A549 treated with DMSO at 1 μM for 4 hours (cell line): Measurements from ENCODE around the gene ELK3. TPM values are rescaled to one million over a fixed set of nuclear protein-coding genes. Genes with fewer than 3 reads are reported as not detected.

Experiments used
- total RNA-seq: library from RNA; stranded (reverse); fragments of 200-300 nt; extraction: Qiagen RNA extraction; gene quantifications from 5 replicates; pipeline ENCODE4 v1.2.3, GENCODE V29; 2022; ENCODE audit warnings: low read depth

Gene ELK3
- 48.8 to 62.0 TPM (median 60.8 TPM) in 5 replicates for total RNA-seq

DNA sequence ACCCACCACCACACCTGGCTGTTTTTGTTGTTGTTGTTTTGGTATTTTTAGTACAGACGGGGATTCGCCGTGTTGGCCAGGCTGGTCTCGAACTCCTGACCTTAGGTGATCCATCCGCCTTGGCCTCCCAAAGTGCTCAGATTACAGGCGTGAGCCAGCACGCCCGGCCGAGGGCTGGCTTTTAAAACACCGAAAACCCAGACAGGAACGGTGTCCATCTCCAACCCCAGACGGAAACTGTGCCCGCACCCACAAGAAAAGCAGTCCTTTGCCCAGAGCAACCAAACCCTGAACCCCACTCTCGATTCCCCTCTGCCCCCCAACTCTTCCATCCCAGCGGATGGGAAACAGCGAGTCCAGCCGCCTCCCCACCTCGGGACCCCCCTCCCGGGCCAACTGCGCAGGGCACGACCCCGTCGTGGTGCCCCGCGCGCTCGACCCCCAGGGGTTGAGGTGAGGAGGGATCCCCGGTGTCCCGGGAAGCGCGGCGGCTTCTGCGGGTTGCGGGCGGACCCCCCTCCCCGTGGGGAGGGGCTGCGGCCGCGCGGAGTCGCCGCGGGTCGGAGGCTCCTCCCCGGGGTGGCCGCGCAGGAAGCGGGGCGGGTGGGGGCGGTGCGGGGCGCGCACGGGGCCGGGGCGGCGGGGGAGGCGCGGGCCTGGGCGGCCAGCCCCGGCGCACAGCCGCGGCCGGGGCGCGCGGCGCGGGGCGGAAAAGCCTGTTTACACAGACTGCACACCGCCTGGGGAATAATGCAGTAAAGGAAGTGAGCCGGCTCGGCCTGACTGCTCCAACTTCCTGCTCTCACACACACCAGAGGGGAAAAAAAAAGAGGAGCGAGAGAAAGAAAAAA is at the start of gene ELK3:
Gene ELK3 (plus strand): TSS at position 651 of the 851 bp plus-strand sequence.

Other genes starting within 250 kb of the ELK3 start
- 0.10 to 0.37 TPM (median 0.19 TPM) in 5 replicates for gene HAL, start 198.0 kb upstream of the ELK3 start, total RNA-seq
- gene LTA4H, start 158.8 kb upstream of the ELK3 start, total RNA-seq = 95.2 to 110 TPM (median 108 TPM) in 5 replicates
- gene CDK17, start 206.1 kb downstream of the ELK3 start, total RNA-seq = 13.8 to 21.7 TPM (median 16.9 TPM) in 5 replicates